K562 (cell line): ENCODE data around the gene CASP9. TPM values are rescaled to one million over a fixed set of nuclear protein-coding genes. Genes with fewer than 3 reads are reported as not detected.
"Not testable (repeated sequence)": the region's sequence is repeated elsewhere in the genome, so short reads cannot be mapped to it uniquely, and the experiment has no call there.

Source experiments
- ATAC-seq: fragments of 200-7000 bp; cut with Tn5 transposase; 3 replicates; pipeline ENCODE4 v1.9.1; 2020; ENCODE audit warnings: moderate library complexity
- BruUV-seq: library from RNA; stranded (reverse); fragments of 400-500 nt; replicated peaks from 2 replicates; lab custom pipeline; 2021; lab: Mats Ljungman, UMichigan
- CTCF ChIA-PET: fragments of 300-600 bp; formaldehyde crosslinking; extraction: SDS; loops from one replicate; lab custom pipeline; 2021; ENCODE audit warnings: low intra/inter-chr PET ratio; lab: Yijun Ruan, JAX
- POLR2A ChIA-PET: fragments of 300-600, 350-650 bp; sonication (Branson Sonifier 250); formaldehyde crosslinking; extraction: SDS; loops from one replicate; lab custom pipeline; 2021; ENCODE audit warnings: antibody characterized with exemption, inconsistent platforms; lab: Yijun Ruan, JAX
- DNase-seq, 4 experiments: peaks; one replicate each; pipeline versions ENCODE4 v3.0.0 to v3.0.0-alpha.2; 2011 to 2018; ENCODE audit warnings: low spot score in 3 of 4, mixed read lengths in 3 of 4; ENCODE audit errors: extremely low read depth in 1 of 4
- FAIRE-seq: peaks from 2 replicates; lab custom pipeline; 2011; peaks lifted over from hg19 to GRCh38; lab: Jason Lieb, UNC
- H2AFZ ChIP-seq: 2 replicates; pipeline ENCODE4 v1.6.0; 2011; ENCODE audit warnings: low read depth, low read length, control low read depth, inconsistent platforms
- H3K27ac ChIP-seq: fragments of 200-600 bp; 3 replicates; pipeline ENCODE4 v1.8.0; 2011; ENCODE audit warnings: low read depth, mild to moderate bottlenecking, control low read depth, inconsistent platforms, low read length, moderate library complexity, mixed read lengths; ENCODE audit errors: extremely low read depth
- H3K27me3 ChIP-seq, 2 experiments: fragments of 300-600 bp in 1 of 2; 2 replicates in 1 of 2; 3 replicates in 1 of 2; pipeline versions ENCODE4 v1.6.0 to v1.8.0; 2011; ENCODE audit warnings: inconsistent platforms in 2 of 2, low read length in 2 of 2, mild to moderate bottlenecking in 1 of 2, mixed read lengths in 1 of 2, moderate library complexity in 1 of 2; ENCODE audit not compliant: control insufficient read depth in 2 of 2, insufficient read depth in 2 of 2
- H3K36me3 ChIP-seq: fragments of 300-600 bp; 3 replicates; pipeline ENCODE4 v1.8.0; 2011; ENCODE audit warnings: mild to moderate bottlenecking, low read length, inconsistent platforms; ENCODE audit not compliant: control insufficient read depth, insufficient read depth
- H3K4me1 ChIP-seq, 2 experiments: fragments of 200-600 bp in 1 of 2; replicated peaks in 1 of 2; 2 replicates in 1 of 2; 3 replicates in 1 of 2; pipeline versions ENCODE4 v1.5.1 to v1.8.0; 2011; ENCODE audit warnings: inconsistent platforms in 2 of 2, low read length in 2 of 2, mild to moderate bottlenecking in 1 of 2, mixed read lengths in 1 of 2, moderate library complexity in 1 of 2; ENCODE audit not compliant: control insufficient read depth in 2 of 2, insufficient read depth in 2 of 2
- H3K4me2 ChIP-seq: 2 replicates; pipeline ENCODE4 v1.6.1; 2011; ENCODE audit warnings: low read length, control low read depth, inconsistent platforms, mixed read lengths; ENCODE audit not compliant: insufficient read depth
- H3K4me3 ChIP-seq: fragments of 200-600 bp; sonication (generic), shearing (Covaris generic); 2 replicates; pipeline ENCODE4 v1.5.1; 2016; ENCODE audit warnings: control low read depth, inconsistent platforms
- H3K79me2 ChIP-seq: fragments of 200-600 bp; 3 replicates; pipeline ENCODE4 v1.8.0; 2011; ENCODE audit warnings: low read length, inconsistent platforms; ENCODE audit not compliant: control insufficient read depth, insufficient read depth
- H3K9ac ChIP-seq, 2 experiments: 2 replicates each; pipeline versions ENCODE4 v1.6.0 to v1.6.1; 2011; ENCODE audit warnings: low read depth in 2 of 2, low read length in 2 of 2, control low read depth in 1 of 2, inconsistent platforms in 1 of 2, mild to moderate bottlenecking in 1 of 2, mixed read lengths in 1 of 2; ENCODE audit not compliant: insufficient read depth in 1 of 2
- H3K9me1 ChIP-seq: one replicate; pipeline ENCODE4 v1.6.0; 2011; ENCODE audit warnings: inconsistent platforms, mild to moderate bottlenecking, low read length, moderate library complexity; ENCODE audit not compliant: control insufficient read depth, insufficient read depth
- H3K9me3 ChIP-seq: replicated peaks from 2 replicates; pipeline ENCODE4 v1.5.1; 2011; ENCODE audit warnings: low read depth, low read length, inconsistent platforms; ENCODE audit not compliant: control insufficient read depth, insufficient read depth
- H4K20me1 ChIP-seq: replicated peaks from 2 replicates; pipeline ENCODE4 v1.6.1; 2011; ENCODE audit warnings: low read length, inconsistent platforms, mixed read lengths; ENCODE audit not compliant: control insufficient read depth, insufficient read depth
- CEBPG ChIP-seq, 3 experiments: fragments of 200-800 bp in 1 of 3; sonication (Bioruptor generic) in 1 of 3; sonication (generic) in 1 of 3; formaldehyde crosslinking in 1 of 3; IDR thresholded peaks in 2 of 3; conservative IDR thresholded peaks in 1 of 3; 2 replicates each; pipeline versions ENCODE4 v1.6.1 to v1.8.0; 2016 to 2022; ENCODE audit warnings: missing compliant biosample characterization in 2 of 3, missing genetic modification characterization in 2 of 3, mild to moderate bottlenecking in 1 of 3, missing genetic modification reagents in 1 of 3
- GABPA ChIP-seq: fragments of 200-800 bp; sonication (Bioruptor generic); conservative IDR thresholded peaks from 2 replicates; pipeline ENCODE4 v1.6.1; 2016; ENCODE audit warnings: low read depth, missing genetic modification characterization, missing compliant biosample characterization
- PHF8 ChIP-seq: fragments of 200-600 bp; sonication (generic); IDR thresholded peaks from 2 replicates; pipeline ENCODE4 v1.6.1; 2012; ENCODE audit warnings: mixed run types, mild to moderate bottlenecking, inconsistent platforms, low read length, moderate library complexity, borderline replicate concordance
- SPI1 ChIP-seq: IDR thresholded peaks from 2 replicates; pipeline ENCODE4 v1.6.1; 2011; ENCODE audit warnings: low read depth, low read length, control low read depth, borderline replicate concordance
- WGBS: fragments of 100-300 bp; shearing (Covaris generic); methylation state at CpG from one replicate; pipeline ENCODE4 v1.1.6; 2016; ENCODE audit warnings: low coverage, mixed read lengths; ENCODE audit not compliant: insufficient coverage; ENCODE audit errors: missing lambda C conversion rate; 5-methylcytosine and 5-hydroxymethylcytosine counted together
- in situ Hi-C: fragments of 300-500 bp; cut with MboI; formaldehyde crosslinking; loops from 4 replicates; pipeline ENCODE4 v1.15.0; 2018; ENCODE audit warnings: inconsistent platforms, mixed read lengths
- intact Hi-C: fragments of 100-400 bp; cut with micrococcal nuclease; formaldehyde crosslinking; loops from 2 replicates; pipeline ENCODE4 v1.14.2; 2022
- polyA plus RNA-seq, 8 experiments: library from polyadenylated mRNA; depleted of rRNA in 4 of 8; stranded (reverse) in 5 of 8; unstranded in 3 of 8; fragments of >200 nt; fragmentation: Nextera tagmentation in 2 of 8; fragmentation: Illumina TruSeq in 1 of 8; extraction: Ambion mirVana in 2 of 8; extraction: Trizol in 1 of 8; gene quantifications; 2 replicates each; pipeline versions ENCODE4 v1.2.1 to v1.2.3, GENCODE V29; 2011 to 2014; ENCODE audit warnings: inconsistent platforms in 1 of 8, missing spikeins in 1 of 8
- total RNA-seq, 7 experiments: library from RNA; depleted of rRNA in 6 of 7; stranded (reverse); fragments of >200 nt in 6 of 7; fragmentation: Illumina TruSeq in 2 of 7; extraction: Trizol in 2 of 7; gene quantifications; 2 replicates each; pipeline versions ENCODE4 v1.2.1 to v1.2.3, GENCODE V29; 2011 to 2021; ENCODE audit warnings: low replicate concordance in 1 of 7

The CASP9 gene
- total and polyA plus RNA-seq, 9 of the 15 experiments (the other 6 are each of a cell fraction or from before 2014, with no cell fraction given) = 10.8 to 54.1 (median 30.7) TPM

GRCh38 chr1:15486844-15487610, 37.0 kb downstream of the CASP9 start:
- BruUV-seq, H4K20me1 ChIP-seq, H3K4me3 ChIP-seq, H3K27me3 ChIP-seq, CTCF ChIA-PET, H3K9me1 ChIP-seq, H3K4me2 ChIP-seq, H3K27ac ChIP-seq, H3K4me1 ChIP-seq, ATAC-seq, H2AFZ ChIP-seq, intact Hi-C loops, in situ Hi-C loops, DNase-seq, FAIRE-seq, H3K9ac ChIP-seq, H3K79me2 ChIP-seq, H3K36me3 ChIP-seq, H3K9me3 ChIP-seq: not testable (repeated sequence)
- WGBS = 74% methylated on average over 17 of the region's 17 CpGs
- POLR2A ChIA-PET = interaction anchor here (0.6 to 0.8 kb wide), 2 partner anchors 9 to 233 kb away, joined by 3 read pairs; no protein-coding TSS in a partner anchor

GRCh38 chr1:15485636-15486035, 38.4 kb downstream of the CASP9 start:
- Histone ChIP-seq H3K9ac (no peak overlapping the region), H3K9me3 (no peaks in the 10 kb centered on the region), H3K27me3 (no peaks in the 10 kb centered on the region), H3K4me2 (no peak overlapping the region), H3K79me2 (no peaks in the 10 kb centered on the region), H3K4me1 (peaks cover 0 to 4% of the 10 kb centered on the region in 2 experiments; a peak in 1 of 5 replicates), H3K4me3 (no peak overlapping the region), H4K20me1 (no peaks in the 10 kb centered on the region), H3K36me3 (no peaks in the 10 kb centered on the region), H2AFZ (no peak overlapping the region), H3K27ac (no peak overlapping the region), H3K9me1 (no peaks in the 10 kb centered on the region)
- ChIA-PET CTCF (no interaction called here), POLR2A (interaction anchor here (0.8 kb wide), 1 partner anchor 18 kb away, joined by 3 read pairs; no protein-coding TSS in a partner anchor)
- intact Hi-C loops (no loop called here), in situ Hi-C loops (no loop called here)
- peak; percentile 74 for ATAC-seq
- 64% methylated on average over 6 of the region's 6 CpGs for WGBS
- DNase-seq = peak in 1 of 4 experiments; percentile 54
- no TSS peak for BruUV-seq
- 0 out of 2 replicates have a peak, but pooled peaks have one; percentile 36 for TF ChIP-seq SPI1
- TF ChIP-seq CEBPG (CRISPR knock-in tag; IDR thresholded peaks at IDR 0.05) = 0 out of 2 replicates have a peak, but pooled peaks have one; percentile 17
- TF ChIP-seq CEBPG (tag; conservative IDR thresholded peaks at IDR 0.05 in 1 of 2, IDR thresholded peaks at IDR 0.05 in 1 of 2) = no peak
- TF ChIP-seq PHF8 = no peak
- no peak for TF ChIP-seq GABPA (tag)
- no peak for FAIRE-seq
